HUES48 (cell line): ENCODE data around the gene CALM1.

Source experiments
- H3K27ac ChIP-seq: one replicate; pipeline ENCODE4 v1.7.0; 2013; ENCODE audit warnings: low read depth, low read length, inconsistent platforms
- H3K27me3 ChIP-seq: 2 replicates; pipeline ENCODE4 v1.6.1; 2013; ENCODE audit warnings: mild to moderate bottlenecking, low read length; ENCODE audit not compliant: control insufficient read depth, insufficient read depth
- H3K36me3 ChIP-seq: 2 replicates; pipeline ENCODE4 v1.6.1; 2013; ENCODE audit warnings: low read length; ENCODE audit not compliant: control insufficient read depth, insufficient read depth
- H3K4me1 ChIP-seq: 2 replicates; pipeline ENCODE4 v1.6.1; 2013; ENCODE audit warnings: mild to moderate bottlenecking, low read length; ENCODE audit not compliant: control insufficient read depth, insufficient read depth
- H3K4me3 ChIP-seq: 2 replicates; pipeline ENCODE4 v1.5.1; 2013; ENCODE audit warnings: mild to moderate bottlenecking, low read depth, low read length
- H3K9ac ChIP-seq: 2 replicates; pipeline ENCODE4 v1.6.1; 2013; ENCODE audit warnings: mild to moderate bottlenecking, low read depth, low read length, moderate library complexity
- H3K9me3 ChIP-seq: 2 replicates; pipeline ENCODE4 v1.6.1; 2013; ENCODE audit warnings: low read length; ENCODE audit not compliant: control insufficient read depth, insufficient read depth

The CALM1 gene

DNA sequence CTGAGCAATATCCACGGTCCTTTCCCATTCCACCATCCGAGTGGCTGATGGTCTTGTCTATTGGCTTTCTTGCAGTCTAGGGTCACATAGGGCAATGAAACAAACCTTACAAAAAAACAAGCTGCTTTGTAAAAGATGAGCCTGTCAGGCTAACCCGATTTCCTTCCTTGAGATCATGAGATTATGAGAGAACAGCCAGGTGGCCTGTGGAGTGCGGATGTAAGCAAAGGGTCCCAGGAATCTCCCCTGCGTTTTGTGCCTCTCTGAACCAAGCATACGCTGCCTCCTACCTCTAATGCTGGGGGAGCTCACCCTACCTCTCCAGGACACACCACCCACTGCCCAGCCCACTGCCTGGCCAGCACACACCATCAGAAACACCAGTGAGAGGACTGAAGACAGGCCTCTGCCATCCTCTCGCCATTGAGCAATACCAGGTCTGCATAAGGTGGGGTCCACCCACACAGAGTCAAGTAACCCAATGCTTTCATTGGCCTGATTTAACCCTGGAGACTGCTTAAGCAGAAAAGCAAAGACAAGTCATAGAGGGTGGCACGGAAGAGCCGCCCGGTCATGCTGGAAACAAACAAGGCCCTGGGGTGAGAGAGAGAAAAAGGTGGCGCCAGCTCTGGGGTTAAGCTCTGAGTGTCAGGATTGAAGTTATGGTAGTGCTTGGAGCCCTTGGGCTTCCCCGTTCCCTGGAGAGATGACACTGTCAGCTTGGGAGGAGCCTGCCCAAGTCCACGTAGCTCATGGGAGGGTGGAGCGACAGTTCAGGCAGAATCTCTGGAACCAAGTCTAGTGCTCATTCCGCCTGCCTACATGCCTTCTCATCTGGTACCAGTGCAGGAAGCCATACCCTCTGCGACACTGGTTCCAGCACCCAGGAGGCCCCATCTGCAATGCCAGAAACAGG, 46.6 kb downstream of the CALM1 start:
- Histone ChIP-seq H3K27me3 (no peaks in the 10 kb centered on the region), H3K27ac (no peak overlapping the region), H3K36me3 (no peaks in the 10 kb centered on the region), H3K4me3 (no peak overlapping the region), H3K4me1 (peaks cover 21% of the 10 kb centered on the region), H3K9me3 (peaks cover 4% of the 10 kb centered on the region), H3K9ac (no peak overlapping the region)

DNA sequence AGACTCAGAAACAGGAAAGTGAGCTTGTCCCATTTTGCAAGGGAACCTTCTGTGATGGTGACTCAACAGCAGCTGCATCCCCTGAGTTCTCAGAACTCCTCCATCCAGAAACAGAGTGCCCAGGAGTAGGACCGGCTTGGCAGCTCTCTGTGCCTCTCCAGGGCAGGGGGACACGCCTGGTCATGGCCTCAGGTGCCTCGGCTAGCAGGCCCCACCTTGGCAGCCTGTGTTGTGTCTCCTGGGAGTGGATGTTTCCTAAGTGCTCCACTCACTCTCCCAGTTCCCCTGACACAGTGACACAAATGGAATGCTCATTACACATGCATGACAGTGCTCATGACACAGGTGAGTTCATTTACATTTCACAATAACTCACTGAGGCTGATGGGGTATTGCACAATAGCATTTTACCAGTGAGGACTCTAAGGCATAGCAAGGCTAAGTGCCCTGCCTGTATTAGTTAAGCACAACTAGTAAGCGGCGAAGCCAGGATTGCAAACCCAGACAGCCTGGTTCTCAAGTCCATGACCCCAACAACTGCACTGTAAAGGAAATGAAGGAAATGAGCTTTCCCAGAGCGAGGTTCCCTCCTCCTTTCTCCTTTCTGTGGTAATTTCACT, 47.4 kb downstream of the CALM1 start:
- Histone ChIP-seq H3K9me3 (peaks cover 4% of the 10 kb centered on the region), H3K4me1 (peaks cover 21% of the 10 kb centered on the region), H3K36me3 (no peaks in the 10 kb centered on the region), H3K27me3 (no peaks in the 10 kb centered on the region), H3K9ac (no peak overlapping the region), H3K4me3 (no peak overlapping the region), H3K27ac (no peak overlapping the region)

DNA sequence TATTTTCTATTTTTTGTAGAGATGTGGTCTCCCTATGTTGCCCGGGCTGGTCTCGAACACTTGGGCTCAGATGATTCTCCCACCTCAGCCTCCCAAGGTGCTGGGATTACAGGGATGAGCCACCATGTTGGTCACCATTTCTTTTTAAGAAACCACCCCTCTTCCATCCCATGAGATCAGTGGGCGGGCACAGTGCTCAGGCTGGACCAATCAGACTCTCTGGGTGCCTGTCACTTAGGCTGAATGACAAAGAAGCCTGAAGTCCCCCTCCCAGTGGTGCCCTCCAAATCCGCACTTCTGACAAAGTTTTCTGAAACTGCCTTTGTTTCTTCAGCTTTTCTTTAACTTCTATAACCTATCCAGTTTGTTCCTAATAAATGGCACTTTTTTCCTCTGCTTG, 48.2 kb downstream of the CALM1 start:
- Histone ChIP-seq H3K9ac (no peak overlapping the region), H3K4me1 (peaks cover 12% of the 10 kb centered on the region), H3K4me3 (no peak overlapping the region), H3K27me3 (no peaks in the 10 kb centered on the region), H3K36me3 (no peaks in the 10 kb centered on the region), H3K9me3 (peaks cover 4% of the 10 kb centered on the region), H3K27ac (no peak overlapping the region)

DNA sequence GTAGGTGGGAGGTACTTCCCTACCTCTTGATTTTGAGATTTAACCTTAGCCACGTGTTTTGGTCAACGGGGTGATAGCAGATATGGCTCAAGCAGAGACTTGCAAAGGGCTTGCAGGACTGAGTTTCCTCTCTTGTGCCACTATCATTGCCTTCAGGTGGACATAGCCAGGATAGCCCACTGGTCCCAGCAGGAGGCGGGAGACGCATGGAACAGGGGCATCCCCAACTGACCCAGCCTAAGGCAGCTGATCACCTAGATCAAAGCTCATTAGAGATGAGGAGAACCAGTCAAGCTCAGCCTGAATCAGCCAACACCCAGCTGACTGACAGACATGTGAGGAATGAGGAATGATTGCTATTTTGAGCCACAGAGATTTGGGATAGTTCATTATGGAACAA, 49.6 kb downstream of the CALM1 start:
- Histone ChIP-seq H3K9me3 (peaks cover 4% of the 10 kb centered on the region), H3K4me3 (no peak overlapping the region), H3K4me1 (peaks cover 6% of the 10 kb centered on the region), H3K36me3 (no peaks in the 10 kb centered on the region), H3K9ac (no peak overlapping the region), H3K27me3 (no peaks in the 10 kb centered on the region), H3K27ac (no peak overlapping the region)

DNA sequence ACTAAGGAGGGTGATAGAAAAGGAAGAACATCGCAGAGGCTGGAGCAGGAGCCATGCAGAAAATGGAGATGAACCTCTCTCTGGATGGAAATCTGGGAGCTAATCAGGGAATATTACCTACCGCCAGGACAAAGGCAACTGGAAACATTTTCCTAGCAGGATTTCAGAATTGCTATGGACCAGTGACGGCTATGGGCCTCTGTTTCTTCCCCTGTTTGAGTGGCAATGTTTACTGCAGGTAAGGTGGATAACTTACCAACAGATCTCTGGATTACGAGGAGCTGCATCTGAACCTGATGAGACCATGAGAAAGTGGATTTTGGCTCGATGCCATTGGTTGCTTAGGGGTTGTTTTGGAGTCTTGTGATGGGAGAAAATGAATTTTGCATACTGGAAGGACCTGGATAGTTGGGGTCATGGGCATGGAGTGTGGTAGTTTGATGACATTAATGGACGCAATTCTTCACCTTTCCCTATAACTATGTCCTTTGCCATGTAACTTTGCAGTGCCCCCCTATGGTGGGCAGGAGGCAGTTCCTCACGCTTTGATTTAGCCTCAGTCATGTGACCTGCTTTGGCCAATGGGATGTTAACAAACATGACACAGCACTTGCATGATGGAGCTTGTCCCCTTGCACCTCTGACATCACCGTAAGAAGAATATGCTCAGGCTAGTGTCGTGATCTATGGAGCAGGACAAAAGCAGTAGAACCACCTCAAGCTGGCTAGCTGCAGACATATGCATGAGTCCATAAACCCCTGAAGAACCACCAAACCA, 51.1 kb downstream of the CALM1 start:
- no peak overlapping the region for H3K27ac ChIP-seq
- H3K27me3 ChIP-seq, result no peaks in the 10 kb centered on the region
- no peak overlapping the region for H3K4me3 ChIP-seq
- H3K4me1 ChIP-seq, result no peaks in the 10 kb centered on the region
- H3K36me3 ChIP-seq, result no peaks in the 10 kb centered on the region
- no peak overlapping the region for H3K9ac ChIP-seq
- peaks cover 4% of the 10 kb centered on the region for H3K9me3 ChIP-seq

DNA sequence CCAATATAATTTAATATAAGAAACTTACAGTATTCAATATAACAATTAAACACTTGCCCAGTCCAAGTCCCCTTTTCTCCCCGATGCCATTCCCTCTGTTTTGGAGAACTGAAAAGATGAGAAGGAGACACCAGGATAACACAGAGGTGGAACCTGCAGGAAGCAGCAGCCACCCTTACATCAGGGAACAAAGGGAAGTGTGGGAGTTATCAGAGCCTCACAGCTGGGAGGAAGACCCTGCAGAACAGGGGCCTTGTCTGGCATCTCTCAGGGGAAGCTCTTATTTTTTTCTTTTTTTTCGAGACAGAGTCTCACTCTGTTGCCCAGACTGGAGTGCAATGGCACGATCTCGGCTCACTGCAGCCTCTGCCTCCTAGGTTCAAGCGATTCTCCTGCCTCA, 52.6 kb downstream of the CALM1 start:
- Histone ChIP-seq H3K4me1 (peaks cover 7% of the 10 kb centered on the region; the same call in 1 of the 2 replicates), H3K27me3 (no peaks in the 10 kb centered on the region), H3K4me3 (no peak overlapping the region), H3K9me3 (peaks cover 4% of the 10 kb centered on the region), H3K9ac (no peak overlapping the region), H3K27ac (no peak overlapping the region), H3K36me3 (no peaks in the 10 kb centered on the region)

DNA sequence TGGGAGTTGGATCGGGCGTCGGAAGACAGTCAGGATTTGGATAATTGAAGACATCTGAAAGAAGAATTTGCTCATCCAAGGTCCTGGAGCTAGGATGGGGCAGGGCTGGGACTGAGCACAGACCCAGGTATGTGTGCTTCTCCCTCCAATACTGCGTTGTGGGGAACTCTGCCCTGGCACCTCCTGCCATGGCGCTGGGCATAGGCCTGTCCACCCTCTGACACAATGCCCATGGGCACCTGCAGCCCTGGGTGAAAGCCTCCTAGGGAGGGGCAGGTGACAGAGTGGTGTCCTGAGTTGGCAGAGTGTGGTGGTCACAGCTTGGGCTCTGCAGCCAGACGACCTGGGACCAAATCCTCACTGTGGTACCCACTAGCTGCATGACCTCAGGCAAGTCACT, 53.3 kb downstream of the CALM1 start:
- Histone ChIP-seq H3K27me3 (no peaks in the 10 kb centered on the region), H3K9me3 (peaks cover 4% of the 10 kb centered on the region), H3K9ac (no peak overlapping the region), H3K4me3 (no peak overlapping the region), H3K4me1 (peaks cover 12% of the 10 kb centered on the region), H3K36me3 (no peaks in the 10 kb centered on the region), H3K27ac (no peak overlapping the region)

DNA sequence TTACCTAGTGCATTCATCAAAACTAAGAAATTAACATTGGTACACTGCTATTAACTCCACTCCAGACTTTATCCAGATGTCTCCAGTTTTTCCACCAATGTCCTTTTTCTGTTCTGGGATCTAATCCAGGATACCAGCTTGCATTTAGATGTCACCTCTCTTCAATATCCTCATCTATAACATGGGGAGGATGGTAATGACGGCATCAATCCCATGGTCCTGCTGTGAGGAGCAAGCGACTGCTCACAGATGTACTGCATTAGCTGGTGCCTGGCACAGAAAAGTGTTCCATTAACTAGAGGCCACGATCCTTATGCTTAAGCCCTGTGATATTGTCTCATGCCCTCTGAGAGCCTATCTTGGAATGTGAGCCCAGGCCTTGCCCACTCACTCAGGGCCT, 53.8 kb downstream of the CALM1 start:
- Histone ChIP-seq H3K27me3 (no peaks in the 10 kb centered on the region), H3K9ac (no peak overlapping the region), H3K4me3 (no peak overlapping the region), H3K27ac (no peak overlapping the region), H3K4me1 (peaks cover 12% of the 10 kb centered on the region), H3K9me3 (no peaks in the 10 kb centered on the region), H3K36me3 (no peaks in the 10 kb centered on the region)

DNA sequence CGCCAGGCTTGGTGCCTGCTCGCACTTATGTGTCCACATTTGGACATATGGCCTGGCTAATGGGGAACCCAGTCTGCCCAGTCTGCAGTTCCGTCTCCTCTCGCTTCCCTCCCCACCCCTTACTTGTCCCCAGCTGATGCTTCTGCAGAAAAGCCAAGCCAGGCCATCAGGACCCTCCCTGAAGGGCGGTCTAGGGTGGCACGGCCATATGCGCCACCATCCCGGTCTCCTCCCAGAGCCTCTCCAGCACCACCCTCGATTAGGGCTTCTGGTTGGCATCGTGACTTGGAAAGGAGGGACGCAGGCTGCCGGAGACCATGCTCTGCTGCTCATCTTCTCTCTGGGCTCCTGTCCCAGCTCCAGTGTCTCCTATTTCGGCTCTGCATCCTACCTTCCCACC, 54.6 kb downstream of the CALM1 start:
- no peaks in the 10 kb centered on the region for H3K9me3 ChIP-seq
- no peaks in the 10 kb centered on the region for H3K27me3 ChIP-seq
- H3K36me3 ChIP-seq, result no peaks in the 10 kb centered on the region
- no peak overlapping the region for H3K4me3 ChIP-seq
- peaks cover 12% of the 10 kb centered on the region for H3K4me1 ChIP-seq
- H3K9ac ChIP-seq, result no peak overlapping the region
- no peak overlapping the region for H3K27ac ChIP-seq

DNA sequence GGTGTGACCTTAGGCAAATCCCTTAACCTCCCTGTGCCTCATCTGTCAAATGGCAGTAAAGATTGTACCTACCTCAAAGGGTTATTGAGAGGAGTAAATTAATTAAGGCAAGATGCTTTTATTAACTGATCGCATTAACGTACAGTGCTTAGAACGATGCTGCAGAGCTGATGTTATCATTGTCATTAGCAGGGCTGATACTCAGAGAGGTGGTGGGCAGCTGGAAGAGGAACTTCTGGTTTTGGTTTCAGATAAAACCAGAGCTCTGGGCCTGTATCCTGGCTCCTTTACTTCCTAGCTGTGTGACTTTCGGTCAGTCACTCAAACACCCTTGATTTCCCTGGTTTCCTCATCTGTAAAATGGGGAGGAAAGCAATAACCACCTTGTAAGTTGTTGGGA, 55.1 kb downstream of the CALM1 start:
- H3K27ac ChIP-seq, result no peak overlapping the region
- H3K4me3 ChIP-seq, result no peak overlapping the region
- H3K4me1 ChIP-seq, result peaks cover 12% of the 10 kb centered on the region
- H3K27me3 ChIP-seq, result no peaks in the 10 kb centered on the region
- no peak overlapping the region for H3K9ac ChIP-seq
- no peaks in the 10 kb centered on the region for H3K36me3 ChIP-seq
- H3K9me3 ChIP-seq, result no peaks in the 10 kb centered on the region

DNA sequence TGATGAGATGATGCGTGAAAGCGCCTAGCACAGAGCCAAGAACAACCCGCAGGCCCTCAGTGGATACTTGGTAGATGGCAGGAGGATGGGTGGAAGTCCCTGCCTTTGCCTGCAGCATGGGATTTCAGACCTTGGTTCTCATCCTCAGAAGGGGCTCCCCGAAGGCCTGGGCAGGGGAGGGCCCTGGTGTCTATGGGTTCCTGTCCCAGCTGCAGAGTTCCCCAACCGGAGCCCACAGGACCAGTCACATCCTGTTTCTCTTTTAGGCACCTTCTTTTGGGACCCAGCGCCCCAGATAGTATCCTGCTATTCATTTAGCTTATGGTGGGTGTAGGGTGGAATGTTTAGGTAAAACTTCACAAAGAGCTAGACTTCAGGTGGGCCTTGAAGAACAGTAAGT, 55.5 kb downstream of the CALM1 start:
- peaks cover 12% of the 10 kb centered on the region for H3K4me1 ChIP-seq
- H3K4me3 ChIP-seq, result no peak overlapping the region
- no peak overlapping the region for H3K27ac ChIP-seq

More for the DNA sequence above, 55.5 kb downstream of the CALM1 start:
- Histone ChIP-seq H3K27me3 (no peaks in the 10 kb centered on the region), H3K9me3 (no peaks in the 10 kb centered on the region), H3K36me3 (no peaks in the 10 kb centered on the region), H3K9ac (no peak overlapping the region)
